Measurements from ENCODE around the gene MPZL2. TPM values are rescaled to one million over a fixed set of nuclear protein-coding genes. Genes with fewer than 3 reads are reported as not detected.

The MPZL2 gene
- polyA plus RNA-seq, 1 of the 3 experiments (the other 2 are of a cell fraction): 6.2 TPM

DNA sequence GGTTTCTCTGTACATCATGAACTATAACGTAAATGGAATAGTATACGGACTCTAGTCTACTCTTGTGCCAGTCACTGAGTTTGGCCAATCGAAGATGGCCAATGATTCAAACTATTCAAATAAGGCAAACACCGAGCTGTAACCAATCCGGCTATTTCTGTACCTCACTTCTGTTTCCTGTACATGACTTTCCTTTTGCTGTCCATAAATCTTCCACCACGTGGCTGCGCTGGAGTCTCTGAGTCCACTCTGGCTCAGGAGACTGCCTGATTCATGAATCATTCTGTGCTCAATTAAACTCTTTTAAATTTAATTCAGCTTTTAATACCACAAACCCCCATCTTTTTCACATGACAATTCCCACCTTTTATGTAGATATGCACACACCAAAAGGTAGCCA lies 37.8 kb downstream of the MPZL2 start:
- Histone ChIP-seq H3K4me2 (no peak overlapping the region), H3F3A (replicated peaks; ENCODE audit: insufficient read depth) (peaks cover 13% of the 10 kb centered on the region), H3K79me2 (ENCODE audit: insufficient read depth) (no peaks in the 10 kb centered on the region), H3K27me3 (ENCODE audit: insufficient read depth) (peaks cover 12% of the 10 kb centered on the region; the same call in 1 of the 2 replicates), H3K9me2 (no peaks in the 10 kb centered on the region), H3K36me3 (replicated peaks in 1 of 2; ENCODE audit: control insufficient read depth in 1 of 2, insufficient read depth in 2 of 2, low read length in 1 of 2) (no peaks in the 10 kb centered on the region), H3K9me3 (no peaks in the 10 kb centered on the region), H3K27ac (ENCODE audit: low read depth in 2 of 2, low read length in 1 of 2) (no peak overlapping the region), H2AFZ (ENCODE audit: low read depth) (no peak overlapping the region), H4K20me1 (ENCODE audit: insufficient read depth) (no peaks in the 10 kb centered on the region), H3K4me1 (ENCODE audit: control insufficient read depth in 1 of 2, insufficient read depth in 2 of 2, low read depth in 1 of 2, low read length in 1 of 2) (peaks cover 0 to 5% of the 10 kb centered on the region in 2 experiments; a peak in 1 of 4 replicates), H3K9ac (no peak overlapping the region), H3K4me3 (ENCODE audit: low read depth in 2 of 2, low read length in 1 of 2) (no peak overlapping the region)
- POLR2A ChIA-PET: no interaction called here
- CTCF ChIA-PET: no interaction called here
- TF ChIP-seq MEF2A (IDR thresholded peaks at IDR 0.05; ENCODE audit: borderline replicate concordance, low read depth) (no peak), SIN3A (IDR thresholded peaks at IDR 0.05; ENCODE audit: borderline replicate concordance, low read depth, low read length) (no peak), NRF1 (IDR thresholded peaks at IDR 0.05; ENCODE audit: low read depth, low read length) (no peak), RCOR1 (IDR thresholded peaks at IDR 0.05; ENCODE audit: low read length) (no peak), RXRA (IDR thresholded peaks at IDR 0.05; ENCODE audit: borderline replicate concordance, low read depth) (no peak)
- TF ChIP-seq, protein P1, sequence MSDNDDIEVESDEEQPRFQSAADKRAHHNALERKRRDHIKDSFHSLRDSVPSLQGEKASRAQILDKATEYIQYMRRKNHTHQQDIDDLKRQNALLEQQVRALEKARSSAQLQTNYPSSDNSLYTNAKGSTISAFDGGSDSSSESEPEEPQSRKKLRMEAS (IDR thresholded peaks at IDR 0.05; ENCODE audit: low read depth): no peak
- TF ChIP-seq, protein P2, sequence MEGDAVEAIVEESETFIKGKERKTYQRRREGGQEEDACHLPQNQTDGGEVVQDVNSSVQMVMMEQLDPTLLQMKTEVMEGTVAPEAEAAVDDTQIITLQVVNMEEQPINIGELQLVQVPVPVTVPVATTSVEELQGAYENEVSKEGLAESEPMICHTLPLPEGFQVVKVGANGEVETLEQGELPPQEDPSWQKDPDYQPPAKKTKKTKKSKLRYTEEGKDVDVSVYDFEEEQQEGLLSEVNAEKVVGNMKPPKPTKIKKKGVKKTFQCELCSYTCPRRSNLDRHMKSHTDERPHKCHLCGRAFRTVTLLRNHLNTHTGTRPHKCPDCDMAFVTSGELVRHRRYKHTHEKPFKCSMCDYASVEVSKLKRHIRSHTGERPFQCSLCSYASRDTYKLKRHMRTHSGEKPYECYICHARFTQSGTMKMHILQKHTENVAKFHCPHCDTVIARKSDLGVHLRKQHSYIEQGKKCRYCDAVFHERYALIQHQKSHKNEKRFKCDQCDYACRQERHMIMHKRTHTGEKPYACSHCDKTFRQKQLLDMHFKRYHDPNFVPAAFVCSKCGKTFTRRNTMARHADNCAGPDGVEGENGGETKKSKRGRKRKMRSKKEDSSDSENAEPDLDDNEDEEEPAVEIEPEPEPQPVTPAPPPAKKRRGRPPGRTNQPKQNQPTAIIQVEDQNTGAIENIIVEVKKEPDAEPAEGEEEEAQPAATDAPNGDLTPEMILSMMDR (IDR thresholded peaks at IDR 0.05): peak; percentile 23
- TF ChIP-seq, protein P3, sequence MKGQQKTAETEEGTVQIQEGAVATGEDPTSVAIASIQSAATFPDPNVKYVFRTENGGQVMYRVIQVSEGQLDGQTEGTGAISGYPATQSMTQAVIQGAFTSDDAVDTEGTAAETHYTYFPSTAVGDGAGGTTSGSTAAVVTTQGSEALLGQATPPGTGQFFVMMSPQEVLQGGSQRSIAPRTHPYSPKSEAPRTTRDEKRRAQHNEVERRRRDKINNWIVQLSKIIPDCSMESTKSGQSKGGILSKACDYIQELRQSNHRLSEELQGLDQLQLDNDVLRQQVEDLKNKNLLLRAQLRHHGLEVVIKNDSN (IDR thresholded peaks at IDR 0.05; ENCODE audit: borderline replicate concordance, low read depth): peak; percentile 26; the same call in 1 of the 2 replicates
- no peak for DNase-seq
- WGBS (ENCODE audit: low lambda C conversion rate): 32% methylated on average over 7 of the region's 7 CpGs

DNA sequence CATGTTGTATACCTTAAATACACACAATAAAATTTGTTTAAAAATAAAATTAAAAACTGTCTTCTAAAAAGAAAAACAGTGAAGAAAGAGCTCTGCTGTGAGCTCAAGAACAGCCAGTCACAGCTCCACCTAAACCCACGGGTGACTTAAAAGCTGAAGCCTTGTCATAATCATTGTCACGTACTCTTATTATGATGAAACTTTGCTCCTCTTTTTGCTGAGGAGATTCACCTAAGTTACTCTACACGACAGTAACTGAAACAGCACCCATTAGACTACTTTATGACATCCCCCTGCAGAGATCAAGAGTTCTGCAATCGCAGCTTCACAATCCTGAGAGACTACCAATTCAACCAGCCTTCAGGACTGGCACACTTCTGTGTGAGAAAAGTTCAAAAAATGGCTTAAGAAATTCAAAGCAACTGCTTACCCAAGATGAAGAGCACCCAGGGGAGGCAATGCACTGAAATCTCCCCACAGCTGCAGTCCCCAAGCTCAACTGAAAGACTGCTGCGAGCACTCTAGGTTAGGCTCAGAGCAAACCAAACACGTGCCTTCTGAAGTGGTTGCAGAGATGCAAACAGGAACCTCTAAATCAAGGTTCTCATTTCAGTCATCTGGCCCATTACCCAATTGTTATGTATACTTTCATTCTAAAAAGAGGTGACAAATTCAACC lies 39.4 kb downstream of the MPZL2 start, which contains the start of gene JAML:
Gene JAML (minus strand): TSS at position 501 of the 678 bp plus-strand sequence. CDS start 10,145 bp downstream, outside the sequence.
- Histone ChIP-seq H3K27ac (ENCODE audit: low read depth in 2 of 2, low read length in 1 of 2) (no peak within 1 kb of the TSS), H3K9me2 (no peaks in the 10 kb centered on the region), H3K79me2 (ENCODE audit: insufficient read depth) (no peaks in the 10 kb centered on the region), H2AFZ (ENCODE audit: low read depth) (no peak within 1 kb of the TSS), H3K27me3 (ENCODE audit: insufficient read depth) (peaks cover 21% of the 10 kb centered on the region; the same call in 1 of the 2 replicates), H3K4me1 (ENCODE audit: control insufficient read depth in 1 of 2, insufficient read depth in 2 of 2, low read depth in 1 of 2, low read length in 1 of 2) (peaks cover 0 to 1% of the 10 kb centered on the region in 2 experiments; a peak in 1 of 4 replicates), H3F3A (replicated peaks; ENCODE audit: insufficient read depth) (peaks cover 6% of the 10 kb centered on the region), H4K20me1 (ENCODE audit: insufficient read depth) (no peaks in the 10 kb centered on the region), H3K4me2 (no peak within 1 kb of the TSS), H3K36me3 (replicated peaks in 1 of 2; ENCODE audit: control insufficient read depth in 1 of 2, insufficient read depth in 2 of 2, low read length in 1 of 2) (no peaks in the 10 kb centered on the region), H3K4me3 (ENCODE audit: low read depth in 2 of 2, low read length in 1 of 2) (no peak within 1 kb of the TSS), H3K9ac (no peak within 1 kb of the TSS), H3K9me3 (no peaks in the 10 kb centered on the region)
- no peak for DNase-seq
- POLR2A ChIA-PET: no interaction called here
- TF ChIP-seq, protein P3 (IDR thresholded peaks at IDR 0.05; ENCODE audit: borderline replicate concordance, low read depth): no peak
- TF ChIP-seq, protein P4, sequence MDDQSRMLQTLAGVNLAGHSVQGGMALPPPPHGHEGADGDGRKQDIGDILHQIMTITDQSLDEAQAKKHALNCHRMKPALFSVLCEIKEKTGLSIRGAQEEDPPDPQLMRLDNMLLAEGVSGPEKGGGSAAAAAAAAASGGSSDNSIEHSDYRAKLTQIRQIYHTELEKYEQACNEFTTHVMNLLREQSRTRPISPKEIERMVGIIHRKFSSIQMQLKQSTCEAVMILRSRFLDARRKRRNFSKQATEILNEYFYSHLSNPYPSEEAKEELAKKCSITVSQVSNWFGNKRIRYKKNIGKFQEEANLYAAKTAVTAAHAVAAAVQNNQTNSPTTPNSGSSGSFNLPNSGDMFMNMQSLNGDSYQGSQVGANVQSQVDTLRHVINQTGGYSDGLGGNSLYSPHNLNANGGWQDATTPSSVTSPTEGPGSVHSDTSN (IDR thresholded peaks at IDR 0.05): no peak
- no peak for TF ChIP-seq FOXJ3 (CRISPR knock-in tag; IDR thresholded peaks at IDR 0.05)
- CTCF ChIA-PET: no interaction called here
- 11% methylated on average over 5 of the region's 6 CpGs for WGBS (ENCODE audit: low lambda C conversion rate)

All from SK-N-SH (cell line).